ENCODE measurements around the gene PTP4A1. TPM values are rescaled to one million over a fixed set of nuclear protein-coding genes. Genes with fewer than 3 reads are reported as not detected.
A peak's percentile ranks its signal among the peaks of the same experiment; 100 is the strongest.
"Not testable (repeated sequence)": the region's sequence is repeated elsewhere in the genome, so short reads cannot be mapped to it uniquely, and the experiment has no call there.

The PTP4A1 gene
- 127 and 213 TPM in 2 replicates for total RNA-seq
- 200 and 264 TPM in 2 replicates for polyA plus RNA-seq

GRCh38 chr6:63572044-63572746, at the start of gene PTP4A1, which contains the start of gene LOC128125822:
Gene PTP4A1, plus strand, starts transcription at chr6:63572480. Its CDS starts 4,401 bp downstream, at chr6:63576881.
Gene LOC128125822, plus strand, starts transcription at chr6:63572480.
- Histone ChIP-seq H3K9me3 (ENCODE audit: low read depth) (no peaks in the 10 kb centered on the region), H3K4me2 (peak within 1 kb of the TSS; percentile 73), H3K4me1 (ENCODE audit: insufficient read depth) (no peaks in the 10 kb centered on the region), H3K79me2 (peaks cover 55% of the 10 kb centered on the region), H3K4me3 (peak within 1 kb of the TSS; percentile 93), H3K36me3 (replicated peaks; ENCODE audit: insufficient read depth, low read depth) (no peaks in the 10 kb centered on the region), H2AFZ (peak within 1 kb of the TSS; percentile 8), H4K20me1 (ENCODE audit: insufficient read depth, poor library complexity, severe bottlenecking) (peaks cover 34% of the 10 kb centered on the region), H3K27ac (peak within 1 kb of the TSS; percentile 100), H3K9me2 (replicated peaks; ENCODE audit: insufficient read depth) (no peaks in the 10 kb centered on the region), H3K27me3 (no peaks in the 10 kb centered on the region)
- DNase-seq (ENCODE audit: low spot score) = peak; percentile 99
- no peak for TF ChIP-seq EZH2 (IDR thresholded peaks at IDR 0.05; ENCODE audit: borderline replicate concordance)
- no peak for TF ChIP-seq CTCF (IDR thresholded peaks at IDR 0.05; ENCODE audit: poor library complexity)
- no peak for TF ChIP-seq EZH2phosphoT487 (IDR thresholded peaks at IDR 0.05; ENCODE audit: low read depth, severe bottlenecking, unreplicated experiment)
- 1% methylated on average over 70 of the region's 73 CpGs for WGBS (ENCODE audit: low lambda C conversion rate, missing lambda C conversion rate)

GRCh38 chr6:63522911-63523287, 49.4 kb upstream of the PTP4A1 start:
- H3K4me1 ChIP-seq (ENCODE audit: insufficient read depth); H3K27me3 ChIP-seq; H3K9me2 ChIP-seq (replicated peaks; ENCODE audit: insufficient read depth); H3K4me3 ChIP-seq; DNase-seq (ENCODE audit: low spot score); H4K20me1 ChIP-seq (ENCODE audit: insufficient read depth, poor library complexity, severe bottlenecking); H2AFZ ChIP-seq; H3K79me2 ChIP-seq; H3K36me3 ChIP-seq (replicated peaks; ENCODE audit: insufficient read depth, low read depth); H3K9me3 ChIP-seq (ENCODE audit: low read depth): not testable (repeated sequence)
- H3K4me2 ChIP-seq = peak overlapping the region; percentile 52
- 75% methylated on average over 7 of the region's 7 CpGs for WGBS (ENCODE audit: low lambda C conversion rate, missing lambda C conversion rate)
- peak overlapping the region; percentile 69 for H3K27ac ChIP-seq

GRCh38 chr6:63523630-63524029, 48.6 kb upstream of the PTP4A1 start:
- peaks cover 2% of the 10 kb centered on the region for H3K79me2 ChIP-seq
- WGBS (ENCODE audit: low lambda C conversion rate, missing lambda C conversion rate) = 91% methylated on average over 4 of the region's 4 CpGs

More at GRCh38 chr6:63523630-63524029, 48.6 kb upstream of the PTP4A1 start:
- no peaks in the 10 kb centered on the region for H3K36me3 ChIP-seq (replicated peaks; ENCODE audit: insufficient read depth, low read depth)
- peaks cover 8% of the 10 kb centered on the region for H3K4me1 ChIP-seq (ENCODE audit: insufficient read depth)
- no peak for DNase-seq (ENCODE audit: low spot score)
- H3K27me3 ChIP-seq = no peaks in the 10 kb centered on the region
- no peaks in the 10 kb centered on the region for H3K9me3 ChIP-seq (ENCODE audit: low read depth)
- H4K20me1 ChIP-seq (ENCODE audit: insufficient read depth, poor library complexity, severe bottlenecking) = no peaks in the 10 kb centered on the region
- peak overlapping the region; percentile 69 for H3K27ac ChIP-seq
- no peak overlapping the region for H3K4me3 ChIP-seq
- no peak overlapping the region for H2AFZ ChIP-seq
- TF ChIP-seq CTCF (IDR thresholded peaks at IDR 0.05; ENCODE audit: poor library complexity) (no peak), EZH2 (IDR thresholded peaks at IDR 0.05; ENCODE audit: borderline replicate concordance) (no peak), EZH2phosphoT487 (IDR thresholded peaks at IDR 0.05; ENCODE audit: low read depth, severe bottlenecking, unreplicated experiment) (no peak)
- no peaks in the 10 kb centered on the region for H3K9me2 ChIP-seq (replicated peaks; ENCODE audit: insufficient read depth)
- no peak overlapping the region for H3K4me2 ChIP-seq

Measured in hepatocyte (in vitro differentiated cells).